Hepatocyte (in vitro differentiated cells): ENCODE results near the gene WDR54. TPM values are rescaled to one million over a fixed set of nuclear protein-coding genes. Genes with fewer than 3 reads are reported as not detected.

Source experiments
- DNase-seq: peaks from one replicate; pipeline ENCODE4 v3.0.0-alpha.2; 2016; ENCODE audit warnings: low spot score
- H2AFZ ChIP-seq: fragments of 200-600 bp; sonication (generic); 2 replicates; pipeline ENCODE4 v1.6.0; 2016; ENCODE audit warnings: antibody characterized with exemption, mild to moderate bottlenecking
- H3K27ac ChIP-seq: fragments of 200-600 bp; sonication (generic); 2 replicates; pipeline ENCODE4 v1.5.1; 2016; ENCODE audit warnings: mild to moderate bottlenecking
- H3K27me3 ChIP-seq: fragments of 200-600 bp; sonication (generic); 2 replicates; pipeline ENCODE4 v1.6.1; 2016
- H3K36me3 ChIP-seq: fragments of 200-600 bp; sonication (generic); replicated peaks from 2 replicates; pipeline ENCODE4 v1.5.1; 2016; ENCODE audit warnings: low read depth; ENCODE audit not compliant: insufficient read depth
- H3K4me1 ChIP-seq: fragments of 200-600 bp; sonication (generic); 2 replicates; pipeline ENCODE4 v1.5.1; 2016; ENCODE audit warnings: mild to moderate bottlenecking, moderate library complexity; ENCODE audit not compliant: insufficient read depth
- H3K4me2 ChIP-seq: fragments of 200-600 bp; sonication (generic); 2 replicates; pipeline ENCODE4 v1.6.0; 2016
- H3K4me3 ChIP-seq: fragments of 200-600 bp; sonication (generic); 2 replicates; pipeline ENCODE4 v1.5.1; 2016; ENCODE audit warnings: mild to moderate bottlenecking
- H3K79me2 ChIP-seq: fragments of 200-600 bp; sonication (generic); 2 replicates; pipeline ENCODE4 v1.6.0; 2017; ENCODE audit warnings: mild to moderate bottlenecking
- H3K9me2 ChIP-seq: fragments of 200-600 bp; sonication (generic); replicated peaks from 2 replicates; pipeline ENCODE4 v1.6.0; 2017; ENCODE audit warnings: mild to moderate bottlenecking; ENCODE audit not compliant: insufficient read depth
- H3K9me3 ChIP-seq: fragments of 200-600 bp; sonication (generic); 2 replicates; pipeline ENCODE4 v1.5.1; 2016; ENCODE audit warnings: low read depth, mild to moderate bottlenecking
- H4K20me1 ChIP-seq: fragments of 200-600 bp; sonication (generic); 2 replicates; pipeline ENCODE4 v1.6.0; 2016; ENCODE audit warnings: mild to moderate bottlenecking; ENCODE audit not compliant: insufficient read depth, poor library complexity, severe bottlenecking
- CTCF ChIP-seq: fragments of 200-600 bp; sonication (generic); IDR thresholded peaks from 2 replicates; pipeline ENCODE4 v1.5.1; 2016; ENCODE audit warnings: antibody characterized with exemption, mild to moderate bottlenecking; ENCODE audit not compliant: poor library complexity
- EZH2 ChIP-seq: fragments of 200-600 bp; sonication (generic); IDR thresholded peaks from 2 replicates; pipeline ENCODE4 v1.6.1; 2016; ENCODE audit warnings: antibody characterized with exemption, mild to moderate bottlenecking, borderline replicate concordance
- EZH2phosphoT487 ChIP-seq: fragments of 200-600 bp; sonication (generic); IDR thresholded peaks from one replicate; pipeline ENCODE4 v1.6.1; 2018; ENCODE audit warnings: antibody characterized with exemption, mild to moderate bottlenecking, low read depth, moderate library complexity; ENCODE audit not compliant: unreplicated experiment, severe bottlenecking
- WGBS: methylation state at CpG from one replicate; pipeline ENCODE4 v1.1.6; 2016; ENCODE audit warnings: low lambda C conversion rate; ENCODE audit errors: missing lambda C conversion rate; 5-methylcytosine and 5-hydroxymethylcytosine counted together
- polyA plus RNA-seq: library from polyadenylated mRNA; unstranded; fragments of >200 nt; fragmentation: Nextera tagmentation; extraction: Ambion mirVana; gene quantifications from 2 replicates; pipeline ENCODE4 v1.2.1, GENCODE V29; 2016
- total RNA-seq: library from RNA; depleted of rRNA; stranded (reverse); fragments of >200 nt; gene quantifications from 2 replicates; pipeline ENCODE4 v1.2.3, GENCODE V29; 2014

WDR54 gene
- total and polyA plus RNA-seq, 2 experiments from 2014 or later: 6.2 to 22.6 TPM

- DNase-seq: no peak
- Histone ChIP-seq H3K4me2 (no peak overlapping the region), H3K36me3 (no peaks in the 10 kb centered on the region), H3K4me1 (no peaks in the 10 kb centered on the region), H3K4me3 (no peak overlapping the region), H4K20me1 (no peaks in the 10 kb centered on the region), H3K79me2 (no peaks in the 10 kb centered on the region), H3K9me3 (no peaks in the 10 kb centered on the region), H3K27ac (no peak overlapping the region), H3K9me2 (no peaks in the 10 kb centered on the region), H3K27me3 (no peaks in the 10 kb centered on the region), H2AFZ (no peak overlapping the region)
- TF ChIP-seq EZH2phosphoT487 (no peak), CTCF (no peak)
- WGBS: 89% methylated on average over 35 of the region's 35 CpGs
Observed at GRCh38 chr2:74415762-74416395, 5.7 kb upstream of the WDR54 start.

- 67% methylated on average over 3 of the region's 3 CpGs for WGBS
- no peaks in the 10 kb centered on the region for H3K9me3 ChIP-seq
- no peaks in the 10 kb centered on the region for H3K36me3 ChIP-seq
- H3K27me3 ChIP-seq: no peaks in the 10 kb centered on the region
- no peak overlapping the region for H3K4me2 ChIP-seq
- DNase-seq: no peak
- H3K4me1 ChIP-seq: peaks cover 1% of the 10 kb centered on the region
- H2AFZ ChIP-seq: no peak overlapping the region
- no peaks in the 10 kb centered on the region for H3K79me2 ChIP-seq
- H3K4me3 ChIP-seq: no peak overlapping the region
- TF ChIP-seq EZH2phosphoT487: no peak
- TF ChIP-seq EZH2: no peak
- TF ChIP-seq CTCF: no peak
- no peak overlapping the region for H3K27ac ChIP-seq
- H3K9me2 ChIP-seq: no peaks in the 10 kb centered on the region
- H4K20me1 ChIP-seq: no peaks in the 10 kb centered on the region
Observed at GRCh38 chr2:74416778-74417177, 4.8 kb upstream of the WDR54 start.

GRCh38 chr2:74417197-74417596, 4.3 kb upstream of the WDR54 start:
- no peak overlapping the region for H3K4me3 ChIP-seq
- peaks cover 4% of the 10 kb centered on the region for H3K4me1 ChIP-seq
- no peaks in the 10 kb centered on the region for H3K79me2 ChIP-seq
- H3K9me2 ChIP-seq: no peaks in the 10 kb centered on the region
- 64% methylated on average over 3 of the region's 3 CpGs for WGBS
- no peaks in the 10 kb centered on the region for H3K27me3 ChIP-seq
- DNase-seq: no peak
- H3K27ac ChIP-seq: no peak overlapping the region
- no peaks in the 10 kb centered on the region for H3K36me3 ChIP-seq
- no peak overlapping the region for H2AFZ ChIP-seq
- no peaks in the 10 kb centered on the region for H4K20me1 ChIP-seq
- no peaks in the 10 kb centered on the region for H3K9me3 ChIP-seq
- no peak for TF ChIP-seq CTCF
- no peak for TF ChIP-seq EZH2phosphoT487
- no peak for TF ChIP-seq EZH2
- H3K4me2 ChIP-seq: no peak overlapping the region
